Esophagus squamous epithelium (tissue), 5 donors: ENCODE data around the gene FAM168A. TPM values are rescaled to one million over a fixed set of nuclear protein-coding genes. Genes with fewer than 3 reads are reported as not detected.

Source experiments
- DNase-seq: peaks from one replicate; lab custom pipeline; 2025; lab: John Stamatoyannopoulos, UW
- H3K27ac ChIP-seq, 4 donors: fragments of 200-600 bp; sonication (generic); one replicate each; pipeline ENCODE4 v1.5.1; 2016 to 2019; ENCODE audit warnings: mild to moderate bottlenecking in 1 of 4
- H3K27me3 ChIP-seq, 4 donors: fragments of 200-600 bp; sonication (generic); 1 replicate in 3 of 4; 2 replicates in 1 of 4; pipeline versions ENCODE4 v1.5.1 to v1.6.0; 2017 to 2021; ENCODE audit warnings: antibody characterized with exemption in 1 of 4
- H3K36me3 ChIP-seq, 3 donors: fragments of 200-600 bp; sonication (generic); one replicate each; pipeline ENCODE4 v1.5.1; 2016 to 2019
- H3K4me1 ChIP-seq, 3 donors: fragments of 200-600 bp; sonication (generic); one replicate each; pipeline ENCODE4 v1.5.1; 2017 to 2019
- H3K4me3 ChIP-seq, 4 donors: fragments of 200-600 bp; sonication (generic); 1 replicate in 3 of 4; 2 replicates in 1 of 4; pipeline ENCODE4 v1.5.1; 2016 to 2019; ENCODE audit warnings: mild to moderate bottlenecking in 2 of 4, moderate library complexity in 1 of 4
- H3K9me3 ChIP-seq, 3 donors: fragments of 200-600 bp; sonication (generic); one replicate each; pipeline ENCODE4 v1.5.1; 2016 to 2019
- POLR2A ChIP-seq, 4 donors: fragments of 450-650 bp; IDR thresholded peaks; one replicate each; pipeline ENCODE4 v1.6.1; 2017; ENCODE audit warnings: antibody characterized with exemption in 4 of 4, mild to moderate bottlenecking in 4 of 4, moderate library complexity in 3 of 4
- WGBS, 2 donors: methylation state at CpG; one replicate each; pipeline ENCODE4 v1.1.5; 2018; 5-methylcytosine and 5-hydroxymethylcytosine counted together
- intact Hi-C: fragments of 100-400 bp; cut with DNase I; formaldehyde crosslinking; loops from one replicate; pipeline ENCODE4 v1.15.0; 2022
- total RNA-seq, 4 donors: library from RNA; depleted of rRNA; stranded (reverse); fragments of >200 nt; gene quantifications; one replicate each; pipeline ENCODE4 v1.1.0, GENCODE V29; 2016
- TF ChIP-seq, protein P1 (sequence below), 6 experiments: fragments of 450-650 bp in 4 of 6; fragments of 200-600 bp in 2 of 6; sonication (generic) in 2 of 6; IDR thresholded peaks; one replicate each; pipeline ENCODE4 v1.5.1; 2016 to 2019; ENCODE audit warnings: antibody characterized with exemption in 6 of 6, mild to moderate bottlenecking in 4 of 6, moderate library complexity in 4 of 6
- donor health status: DM: yes; HTN: yes; CAD: no.

Gene FAM168A
- total RNA-seq, 4 donors from 2014 or later, result 7.0 to 15.5 (median 12.3) TPM

DNA sequence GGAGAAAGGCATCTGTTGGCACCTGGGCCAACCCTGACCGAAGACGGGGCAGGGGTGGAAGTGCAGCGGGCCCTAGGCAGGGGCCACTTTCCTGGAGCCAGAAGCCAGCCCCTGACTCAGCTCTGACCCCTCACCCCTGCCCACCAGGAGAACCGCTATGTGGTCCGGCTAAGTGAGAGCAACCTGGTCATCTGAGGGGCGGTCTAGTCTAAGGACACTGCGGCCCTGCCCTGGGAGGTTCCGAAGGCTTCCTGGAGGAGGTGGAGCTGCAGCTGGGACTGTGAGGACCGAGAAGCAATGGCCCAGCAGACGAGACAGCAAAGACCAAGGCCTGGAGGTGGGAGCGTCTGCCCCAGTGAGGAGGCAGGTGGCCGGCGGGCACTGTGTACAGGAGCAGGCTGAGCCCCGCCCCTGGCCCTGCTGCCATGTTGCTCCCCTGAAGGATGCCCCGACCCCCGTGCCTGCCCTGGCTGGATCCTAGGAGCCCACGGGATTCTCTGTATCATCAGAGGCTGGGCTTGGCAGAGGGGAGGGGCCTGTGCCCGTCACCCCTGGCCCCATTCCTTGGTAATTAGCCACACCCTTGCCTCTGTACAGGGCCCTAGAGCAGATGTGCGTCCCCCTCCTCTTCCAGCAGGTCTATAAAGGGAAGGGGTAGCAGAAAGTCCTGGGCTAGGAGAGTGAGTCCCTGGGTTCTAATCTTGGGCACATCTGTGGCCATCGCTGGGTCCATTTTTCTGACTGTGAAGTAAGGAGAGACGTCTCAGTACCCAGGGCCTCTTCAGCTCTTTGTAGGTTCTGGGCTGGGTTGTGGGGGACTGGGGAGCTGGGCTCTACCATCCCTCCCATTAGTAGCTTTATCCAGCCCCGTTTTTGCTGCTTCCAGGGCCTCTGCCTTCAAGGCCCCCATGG, 202.4 kb downstream of the FAM168A start:
- 97% methylated on average over 5 to 11 of the region's 22 CpGs for WGBS, 2 donors
- H3K4me3 ChIP-seq, result no peak overlapping the region
- peaks cover 0 to 43% (median 4%) of the 10 kb centered on the region in 3 donors for H3K36me3 ChIP-seq
- intact Hi-C loops, result no loop called here
- DNase-seq, result no peak
- H3K27ac ChIP-seq, result no peak overlapping the region
- TF ChIP-seq, protein P1, sequence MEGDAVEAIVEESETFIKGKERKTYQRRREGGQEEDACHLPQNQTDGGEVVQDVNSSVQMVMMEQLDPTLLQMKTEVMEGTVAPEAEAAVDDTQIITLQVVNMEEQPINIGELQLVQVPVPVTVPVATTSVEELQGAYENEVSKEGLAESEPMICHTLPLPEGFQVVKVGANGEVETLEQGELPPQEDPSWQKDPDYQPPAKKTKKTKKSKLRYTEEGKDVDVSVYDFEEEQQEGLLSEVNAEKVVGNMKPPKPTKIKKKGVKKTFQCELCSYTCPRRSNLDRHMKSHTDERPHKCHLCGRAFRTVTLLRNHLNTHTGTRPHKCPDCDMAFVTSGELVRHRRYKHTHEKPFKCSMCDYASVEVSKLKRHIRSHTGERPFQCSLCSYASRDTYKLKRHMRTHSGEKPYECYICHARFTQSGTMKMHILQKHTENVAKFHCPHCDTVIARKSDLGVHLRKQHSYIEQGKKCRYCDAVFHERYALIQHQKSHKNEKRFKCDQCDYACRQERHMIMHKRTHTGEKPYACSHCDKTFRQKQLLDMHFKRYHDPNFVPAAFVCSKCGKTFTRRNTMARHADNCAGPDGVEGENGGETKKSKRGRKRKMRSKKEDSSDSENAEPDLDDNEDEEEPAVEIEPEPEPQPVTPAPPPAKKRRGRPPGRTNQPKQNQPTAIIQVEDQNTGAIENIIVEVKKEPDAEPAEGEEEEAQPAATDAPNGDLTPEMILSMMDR (IDR thresholded peaks at IDR 0.05), result no peak
- no peak for TF ChIP-seq POLR2A (IDR thresholded peaks at IDR 0.05)
- H3K9me3 ChIP-seq, result no peaks in the 10 kb centered on the region
- H3K27me3 ChIP-seq, result no peaks in the 10 kb centered on the region
- H3K4me1 ChIP-seq, result peaks cover 0 to 5% (median 0%) of the 10 kb centered on the region in 3 donors

DNA sequence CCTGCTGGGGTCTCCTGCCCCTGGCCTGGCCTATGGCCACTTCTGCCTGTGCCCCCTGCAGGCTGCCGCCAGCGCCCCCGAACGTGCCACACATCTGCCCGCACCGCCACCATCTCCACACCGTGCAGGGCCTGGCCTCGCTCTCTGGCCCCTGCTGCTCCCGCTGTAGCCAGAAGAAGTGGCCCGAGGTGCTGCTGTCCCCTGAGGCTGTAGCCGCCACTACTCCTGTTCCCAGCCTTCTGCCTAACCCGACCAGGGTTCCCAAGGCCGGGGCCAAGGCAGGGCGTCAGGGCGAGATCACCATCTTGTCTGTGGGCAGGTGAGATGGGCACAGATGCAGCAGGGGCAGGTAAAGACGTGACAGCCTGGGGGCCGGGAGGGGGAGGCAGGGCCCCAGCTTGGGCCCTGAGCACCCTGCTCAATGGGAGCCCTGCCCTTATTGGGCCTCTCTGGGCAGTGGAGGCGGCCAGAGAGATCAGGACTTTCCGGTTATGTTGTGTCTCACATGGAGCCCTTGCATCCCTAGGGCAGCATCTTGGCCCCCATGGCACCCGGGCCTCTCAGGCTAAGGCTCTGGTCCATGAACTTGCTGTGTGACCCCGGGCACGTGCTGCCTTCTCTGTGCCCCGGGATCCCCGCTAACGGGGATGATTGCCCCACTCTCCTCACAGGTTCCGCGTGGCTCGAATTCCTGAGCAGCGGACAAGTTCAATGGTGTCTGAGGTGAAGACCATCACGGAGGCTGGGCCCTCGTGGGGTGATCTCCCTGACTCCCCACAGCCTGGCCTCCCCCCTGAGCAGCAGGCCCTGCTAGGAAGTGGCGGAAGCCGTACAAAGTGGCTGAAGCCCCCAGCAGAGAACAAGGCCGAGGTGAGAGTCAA, 203.3 kb downstream of the FAM168A start:
- 89 to 96% methylated on average over 3 to 10 of the region's 34 CpGs for WGBS, 2 donors
- Histone ChIP-seq H3K27ac (no peak overlapping the region), H3K36me3 (peaks cover 0 to 45% (median 4%) of the 10 kb centered on the region in 3 donors), H3K4me1 (peaks cover 0 to 6% (median 0%) of the 10 kb centered on the region in 3 donors), H3K9me3 (no peaks in the 10 kb centered on the region), H3K27me3 (no peaks in the 10 kb centered on the region), H3K4me3 (no peak overlapping the region)
- intact Hi-C loops, result loop anchor here (5.0 kb wide), 1 partner anchor 42 kb away; no protein-coding TSS in a partner anchor
- no peak for TF ChIP-seq POLR2A (IDR thresholded peaks at IDR 0.05)
- TF ChIP-seq, protein P1 (IDR thresholded peaks at IDR 0.05), result no peak
- no peak for DNase-seq

DNA sequence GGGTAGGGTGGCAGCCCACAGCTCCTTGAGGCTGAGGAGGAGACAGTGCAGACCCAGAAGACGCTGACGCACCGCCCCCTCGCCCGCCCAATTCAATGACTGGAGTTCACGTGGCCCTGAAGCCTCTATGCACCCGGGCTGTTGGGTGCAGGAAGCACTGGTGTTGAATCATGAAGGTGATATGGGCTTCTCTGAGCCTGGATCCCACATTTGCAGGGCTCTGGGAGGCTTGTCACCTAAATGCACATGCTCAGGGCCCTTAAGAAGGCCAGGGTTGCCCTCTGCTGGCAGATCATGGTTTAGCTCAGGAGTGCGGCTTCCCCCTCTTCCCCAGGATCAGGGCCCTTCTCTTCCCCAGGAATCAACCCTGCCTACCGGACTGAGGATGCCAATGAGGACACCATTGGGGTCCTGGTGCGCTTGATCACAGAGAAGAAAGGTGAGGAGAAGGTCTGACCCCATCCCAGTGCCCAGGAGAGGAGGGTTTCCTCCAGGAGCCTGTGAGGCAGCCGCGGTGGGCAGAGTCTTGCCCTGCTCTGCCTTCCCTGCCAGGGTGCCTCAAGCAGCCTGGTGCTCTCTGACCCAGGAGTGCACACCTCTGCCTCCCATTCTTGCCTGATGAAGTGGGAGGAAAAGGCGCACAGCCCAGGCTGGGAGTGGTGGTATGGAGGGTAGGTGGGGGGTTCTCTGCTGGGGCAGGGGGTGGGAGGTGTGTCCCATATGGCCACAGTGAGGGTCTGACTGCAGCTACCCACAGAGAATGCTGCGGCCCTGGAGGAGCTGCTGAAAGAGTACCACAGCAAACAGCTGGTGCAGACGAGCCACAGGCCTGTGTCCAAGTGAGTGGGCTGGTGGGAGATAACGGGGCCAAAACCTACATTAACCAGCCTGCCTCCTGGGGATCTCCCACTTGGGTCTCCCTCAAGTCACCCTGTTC, 204.2 kb downstream of the FAM168A start:
- DNase-seq, result peak; percentile 28
- intact Hi-C loops, result loop anchor here (5.0 kb wide), 1 partner anchor 41 kb away; no protein-coding TSS in a partner anchor
- Histone ChIP-seq H3K4me1 (peaks cover 4 to 15% (median 6%) of the 10 kb centered on the region in 3 donors), H3K4me3 (no peak overlapping the region), H3K36me3 (peaks cover 0 to 45% (median 4%) of the 10 kb centered on the region in 3 donors), H3K27me3 (no peaks in the 10 kb centered on the region), H3K27ac (no peak overlapping the region), H3K9me3 (no peaks in the 10 kb centered on the region)
- no peak for TF ChIP-seq POLR2A (IDR thresholded peaks at IDR 0.05)
- TF ChIP-seq, protein P1 (IDR thresholded peaks at IDR 0.05), result peak; percentile 34 to 90 (median 82)
- WGBS, 2 donors, result 86 to 90% methylated on average over 2 to 10 of the region's 16 CpGs

DNA sequence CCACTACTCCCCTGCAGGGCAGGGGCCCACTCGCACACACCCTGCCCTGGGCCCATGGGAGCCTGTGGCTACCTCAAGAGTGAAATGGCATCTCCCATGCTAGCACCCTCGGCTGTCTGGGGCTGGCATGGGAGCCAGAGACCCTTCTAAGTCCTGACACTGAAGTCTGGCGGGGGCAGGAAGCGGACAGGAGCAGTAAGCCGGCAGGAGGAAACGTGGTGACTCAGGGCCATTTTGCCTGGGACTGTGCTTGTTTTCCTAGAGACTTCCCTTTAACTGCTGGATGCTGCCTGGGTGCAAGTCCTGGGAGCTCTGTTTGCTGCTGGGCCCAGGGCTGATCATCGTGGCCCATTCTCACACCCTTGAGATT, 204.9 kb downstream of the FAM168A start:
- H3K9me3 ChIP-seq, result no peaks in the 10 kb centered on the region
- no peak for DNase-seq
- peaks cover 0 to 45% (median 4%) of the 10 kb centered on the region in 3 donors for H3K36me3 ChIP-seq
- H3K27ac ChIP-seq, result no peak overlapping the region
- H3K4me3 ChIP-seq, result no peak overlapping the region
- H3K4me1 ChIP-seq, result peaks cover 10 to 22% (median 14%) of the 10 kb centered on the region in 3 donors
- 100% methylated on average over 1 of the region's 7 CpGs; no CpG with 5 or more reads in 1 of the 2 donors for WGBS, 2 donors
- H3K27me3 ChIP-seq, result no peaks in the 10 kb centered on the region
- TF ChIP-seq, protein P1 (IDR thresholded peaks at IDR 0.05), result no peak
- TF ChIP-seq POLR2A (IDR thresholded peaks at IDR 0.05), result no peak
- intact Hi-C loops, result loop anchor here (5.0 kb wide), 1 partner anchor 41 kb away; no protein-coding TSS in a partner anchor
